Fibroblast of peridontal ligament (primary cell): ENCODE data around the gene KBTBD12.

Source experiments
- DNase-seq: peaks from one replicate; pipeline ENCODE4 v3.0.0-alpha.2; 2010; ENCODE audit errors: extremely low read depth

The KBTBD12 gene

DNA sequence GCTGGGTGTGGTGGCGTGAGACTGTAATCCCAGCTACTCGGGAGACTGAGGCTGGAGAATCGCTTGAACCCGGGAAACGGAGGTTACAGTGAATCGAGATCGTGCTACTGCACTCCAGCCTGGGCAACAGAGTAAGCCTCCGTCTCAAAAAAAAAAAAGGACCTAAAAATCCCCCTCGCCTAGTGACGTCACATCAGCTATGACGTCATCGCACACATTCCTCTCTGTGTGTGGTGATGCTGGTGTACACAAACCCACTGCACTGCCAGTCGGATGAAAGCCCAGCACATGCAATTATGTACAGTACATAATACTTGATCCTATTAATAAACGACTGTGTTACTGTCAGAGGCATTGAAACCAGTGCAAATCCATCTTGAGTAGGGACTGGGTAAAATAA lies 97.0 kb downstream of the KBTBD12 start:
- no peak for DNase-seq

DNA sequence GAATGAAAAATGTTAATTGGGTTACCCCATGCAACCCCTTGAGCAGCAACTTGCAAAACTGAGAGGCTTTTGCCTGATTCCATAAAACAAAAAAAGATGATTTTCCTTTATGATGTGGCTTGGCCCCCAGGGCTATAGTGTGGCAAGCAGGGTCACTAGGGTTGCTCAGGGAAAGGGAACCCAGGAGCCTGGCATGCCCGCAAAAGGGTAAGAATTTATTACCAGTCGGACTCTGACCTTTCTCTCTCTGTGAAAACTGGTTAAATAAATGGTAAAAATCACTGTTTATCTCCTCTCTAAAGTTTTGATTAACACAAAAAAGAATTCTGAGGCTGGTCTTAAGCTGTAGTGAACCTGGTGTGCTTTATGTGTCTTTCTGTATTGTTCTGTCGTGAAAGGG lies 99.5 kb downstream of the KBTBD12 start:
- DNase-seq = no peak

DNA sequence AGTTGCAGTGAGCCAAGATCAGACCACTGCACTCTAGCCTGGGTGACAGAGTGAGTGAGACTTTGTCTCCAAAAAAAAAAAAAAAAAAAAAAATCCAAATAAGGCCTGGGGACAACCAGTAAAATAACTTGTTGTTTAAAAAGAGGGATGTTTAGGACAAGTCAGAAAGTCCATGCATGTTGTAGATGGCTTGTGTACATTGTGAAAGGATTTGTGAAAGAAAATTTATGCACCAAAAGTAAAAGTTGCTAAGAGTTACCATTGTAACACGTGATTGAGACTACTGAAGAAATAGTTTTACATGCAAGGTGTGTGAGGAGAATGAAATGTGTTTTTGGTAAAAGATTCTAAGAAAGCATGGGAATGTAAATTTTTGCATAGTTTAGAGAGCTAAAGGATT lies 101.5 kb downstream of the KBTBD12 start:
- DNase-seq = no peak

DNA sequence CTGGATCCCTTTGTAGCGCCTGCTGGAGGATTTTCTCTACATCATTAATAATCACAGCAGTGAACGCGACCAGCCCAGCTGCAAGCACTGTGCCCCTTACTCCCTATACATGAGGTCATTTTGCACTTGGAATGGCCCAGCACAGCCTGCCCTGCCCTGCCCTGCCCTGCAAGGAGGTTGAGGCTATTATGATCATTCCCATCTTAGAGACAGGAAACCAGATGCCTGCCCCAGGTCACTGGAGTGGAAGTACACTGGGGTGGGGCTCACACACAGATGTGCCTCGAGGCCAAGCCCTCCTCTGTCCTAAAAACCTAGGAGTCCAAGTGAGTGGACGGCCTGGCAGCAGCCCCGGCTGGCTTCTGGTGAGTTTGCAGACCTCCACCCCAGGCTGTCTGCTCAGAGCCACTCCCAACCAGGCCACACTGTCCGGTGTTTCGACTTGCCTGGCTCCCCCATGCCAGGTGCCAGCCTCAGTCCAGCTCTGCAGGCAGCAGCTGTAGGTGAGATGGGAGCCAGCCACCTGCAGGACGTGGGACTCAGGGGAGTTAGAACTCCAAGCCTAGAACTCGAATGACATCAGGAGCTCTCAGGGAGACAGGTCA lies 106.8 kb downstream of the KBTBD12 start:
- no peak for DNase-seq

DNA sequence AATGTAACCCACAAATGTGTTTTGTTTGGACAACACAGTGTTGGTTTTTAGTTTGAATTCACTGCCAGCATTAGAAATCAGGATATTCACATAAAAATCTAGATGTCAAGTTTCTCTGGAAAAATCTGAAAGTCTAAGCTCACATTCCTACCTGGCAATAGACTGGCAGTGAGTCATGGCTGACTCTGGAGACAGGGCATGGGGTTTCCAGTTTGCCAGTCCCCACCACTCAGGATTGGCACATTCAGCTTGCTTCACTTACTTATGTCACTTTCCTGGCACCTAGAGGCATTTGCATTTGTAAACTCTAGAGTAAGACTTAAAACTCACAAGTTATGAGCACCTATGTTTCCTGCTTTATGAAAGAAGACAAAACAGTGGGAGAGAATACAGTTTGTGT lies 118.1 kb downstream of the KBTBD12 start:
- DNase-seq = no peak

DNA sequence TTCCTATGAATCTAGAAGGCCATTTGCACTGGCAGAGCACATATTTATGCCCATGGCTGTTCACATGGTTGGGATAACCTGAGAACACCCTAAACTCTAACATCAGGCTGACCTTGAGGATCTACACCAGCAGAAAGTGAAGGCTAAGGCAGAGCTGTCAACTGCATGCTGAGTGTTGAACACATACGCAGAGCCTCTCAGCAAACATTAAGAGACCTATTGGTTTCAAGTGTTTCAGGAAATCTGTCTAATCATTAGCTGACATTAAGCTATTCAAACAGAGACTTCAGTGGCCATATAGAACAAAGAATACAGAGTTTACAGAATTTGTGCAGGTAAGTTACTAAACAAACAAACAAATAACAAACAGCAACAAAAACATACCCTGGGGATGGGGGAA lies 121.1 kb downstream of the KBTBD12 start:
- no peak for DNase-seq
